ENCODE results near the gene BDKRB2. TPM values are rescaled to one million over a fixed set of nuclear protein-coding genes. Genes with fewer than 3 reads are reported as not detected.

BDKRB2 gene
- polyA plus RNA-seq, 1 donor = 2.5 TPM

DNA sequence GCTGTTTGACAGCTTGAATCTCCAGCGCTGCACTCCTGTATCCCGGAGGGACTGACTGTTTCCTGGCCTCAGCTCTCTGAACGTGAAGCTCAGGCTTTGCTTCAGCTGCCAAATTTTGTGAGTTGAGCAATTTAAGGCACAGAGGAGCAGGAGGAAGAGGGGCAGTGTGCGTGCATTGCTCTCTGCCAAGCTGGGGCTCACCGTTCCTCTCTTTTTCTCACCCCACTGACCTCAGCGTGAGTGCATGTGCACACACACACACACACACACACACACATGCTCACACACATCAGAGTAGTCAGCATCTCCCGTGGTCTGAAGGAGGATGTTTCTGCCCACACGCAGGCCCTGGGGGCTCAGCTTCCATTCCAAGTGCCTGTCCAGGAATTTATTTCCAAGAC lies 27.8 kb upstream of the BDKRB2 start:
- DNase-seq = peak; percentile 71

GRCh38 chr14:96177766-96178375 lies 26.8 kb upstream of the BDKRB2 start:
- peak; percentile 34 for DNase-seq

GRCh38 chr14:96178461-96179321 lies 25.9 kb upstream of the BDKRB2 start:
- DNase-seq = no peak

DNA sequence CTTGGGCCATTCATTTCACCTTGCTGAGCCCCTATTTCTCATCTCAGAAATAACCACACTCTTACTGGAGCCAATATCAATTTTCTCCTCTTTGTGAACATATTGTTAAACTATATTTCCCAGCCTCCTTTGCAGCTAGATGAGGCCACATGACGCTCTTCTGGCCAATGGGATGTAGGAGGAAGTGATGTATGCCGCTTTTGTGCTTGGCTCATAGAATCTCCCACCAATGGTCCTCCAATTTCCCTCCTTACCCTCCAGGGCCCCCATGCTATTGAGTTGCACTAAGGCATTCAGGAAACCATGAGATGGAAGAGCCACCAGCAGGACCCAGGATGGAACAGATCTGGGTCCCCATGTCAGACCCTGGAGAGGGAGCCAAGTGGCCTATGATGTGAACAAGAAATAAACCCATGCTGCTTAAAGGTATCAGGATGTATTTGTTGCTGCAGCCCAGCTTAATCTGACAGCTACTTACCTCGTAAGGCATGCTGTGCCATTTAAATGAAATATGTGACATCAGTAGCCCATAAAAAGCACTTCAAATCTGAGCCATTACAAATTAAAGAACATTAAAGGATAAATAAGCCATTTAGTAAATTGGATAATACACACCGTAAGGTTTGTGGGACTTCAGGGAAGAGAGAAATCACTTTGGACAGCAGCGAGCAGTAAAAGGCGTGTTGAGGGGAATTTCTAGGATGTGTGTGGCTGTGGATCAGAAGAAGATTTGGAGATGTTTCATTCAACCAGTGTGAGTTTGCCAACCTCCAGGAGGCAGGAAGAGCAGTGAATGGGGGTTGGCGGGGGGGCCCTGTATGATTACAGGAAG lies 24.4 kb upstream of the BDKRB2 start:
- DNase-seq = no peak

DNA sequence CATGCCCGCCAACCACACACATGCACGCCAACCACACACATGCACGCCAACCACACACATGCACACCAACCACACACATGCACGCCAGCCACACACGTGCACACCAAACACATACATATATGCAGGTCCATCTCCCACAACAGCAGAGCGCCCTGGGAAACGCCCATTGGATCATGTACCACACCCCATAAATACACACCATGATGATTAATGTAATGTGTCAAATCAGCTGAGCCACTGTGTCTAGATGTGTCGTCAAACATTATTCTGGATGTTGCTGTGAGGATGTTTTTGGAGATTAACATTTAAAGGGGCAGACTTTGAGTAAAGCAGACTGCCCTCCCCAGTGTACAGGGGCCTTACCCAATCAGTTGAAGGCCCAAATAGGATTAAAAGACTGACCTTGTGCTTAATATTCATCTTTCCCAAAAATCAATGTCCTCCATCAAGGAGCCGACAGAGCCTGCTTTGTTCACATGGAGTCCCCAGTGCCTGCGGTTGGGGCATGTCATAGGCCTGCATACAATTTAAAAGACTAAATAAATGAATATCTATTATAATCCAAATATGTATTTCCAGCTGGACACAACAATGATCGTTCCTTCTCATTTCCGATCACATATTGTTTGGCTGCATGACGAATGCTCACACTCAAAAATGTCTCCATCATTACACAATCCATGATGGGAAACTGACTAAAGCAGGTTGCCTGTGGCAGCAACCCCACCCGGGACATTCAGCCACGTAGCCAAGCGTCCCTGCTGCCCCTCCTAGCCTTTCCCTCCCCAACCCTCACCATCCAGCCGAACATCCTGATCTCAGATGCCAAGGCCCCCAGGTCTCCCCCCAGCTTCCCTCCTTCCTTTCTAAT lies 23.2 kb upstream of the BDKRB2 start:
- DNase-seq = no peak

DNA sequence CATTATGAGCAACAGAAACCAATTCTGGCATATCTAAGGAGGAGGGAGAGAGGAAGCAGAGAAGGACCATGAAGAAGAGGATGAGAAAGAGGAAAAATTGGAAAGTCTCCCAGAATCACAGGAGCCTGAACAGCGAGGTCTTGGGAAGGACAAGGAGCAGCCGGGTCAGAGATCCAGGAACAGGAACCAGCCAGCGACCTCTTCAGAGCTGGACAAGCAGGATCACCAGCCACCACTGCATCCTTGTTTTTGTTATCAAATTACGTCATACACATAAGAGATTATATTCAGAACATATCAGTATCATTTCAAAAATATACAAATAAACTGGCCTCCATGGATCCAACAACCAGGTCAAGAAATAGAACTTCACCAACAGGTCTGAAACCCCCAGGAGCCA lies 22.1 kb upstream of the BDKRB2 start:
- no peak for DNase-seq

DNA sequence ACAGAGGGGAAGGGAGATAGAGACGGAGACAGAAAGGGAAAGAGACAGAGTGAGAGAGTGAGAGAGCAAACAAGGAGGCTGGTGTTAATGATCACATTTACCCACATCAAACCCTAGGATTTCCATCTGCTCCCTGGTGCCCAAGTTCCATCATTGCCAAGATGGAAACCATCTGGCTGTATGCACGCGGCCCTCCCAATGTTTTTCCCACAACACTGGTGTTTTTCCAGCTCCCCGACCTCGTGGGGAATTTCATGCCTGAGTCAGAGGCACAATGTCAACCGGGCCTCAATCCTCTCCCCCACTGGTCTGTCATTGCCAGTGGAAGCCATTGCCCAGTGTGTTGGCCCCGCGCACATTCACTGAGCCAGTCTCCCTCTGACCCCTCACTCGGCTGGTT lies 19.9 kb upstream of the BDKRB2 start:
- DNase-seq = no peak

- no peak for DNase-seq
These were observed 17.2 kb upstream of the BDKRB2 start for GRCh38 chr14:96187216-96188031.

DNA sequence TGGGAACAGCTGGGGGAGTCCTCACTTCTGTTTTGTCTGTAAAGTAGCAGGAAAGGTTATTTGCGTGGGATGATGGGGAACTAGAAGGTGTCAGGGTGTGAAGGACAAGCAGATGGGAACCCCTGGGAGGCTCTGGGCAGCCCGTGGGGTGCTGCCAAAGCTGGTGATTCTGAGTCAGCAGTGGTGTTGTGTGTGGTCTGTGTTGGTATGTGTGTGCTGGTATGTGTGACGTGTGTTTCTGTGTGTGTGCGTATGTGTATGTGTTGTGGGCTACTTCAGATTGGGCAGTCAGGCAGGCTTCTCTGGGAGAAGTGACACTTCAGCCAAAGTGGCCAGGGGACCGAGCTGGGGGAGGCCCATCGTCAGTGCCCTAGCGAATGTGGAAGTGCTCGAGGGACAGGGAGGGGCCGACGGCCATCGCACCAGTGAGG lies 15.3 kb upstream of the BDKRB2 start:
- DNase-seq = no peak

DNA sequence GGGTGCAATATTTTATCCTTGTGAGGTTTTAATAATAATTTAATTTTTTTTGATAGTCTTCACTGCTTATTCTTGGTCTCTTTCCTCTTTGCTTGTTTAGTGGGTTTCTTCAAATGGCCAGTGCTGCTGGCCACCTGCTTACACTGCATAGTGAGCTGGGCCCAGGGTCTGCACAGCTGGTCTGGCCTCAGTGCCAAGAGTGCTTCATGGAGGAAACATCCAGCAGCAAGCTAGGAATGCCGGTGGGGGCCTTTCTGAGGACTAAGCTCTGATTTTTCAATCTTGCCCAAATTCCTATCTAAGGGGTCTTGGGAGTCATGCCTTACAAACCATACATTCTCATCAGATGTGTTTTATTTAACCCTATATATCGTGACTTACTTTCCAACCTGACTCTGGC lies 13.3 kb upstream of the BDKRB2 start:
- peak; percentile 49 for DNase-seq

DNA sequence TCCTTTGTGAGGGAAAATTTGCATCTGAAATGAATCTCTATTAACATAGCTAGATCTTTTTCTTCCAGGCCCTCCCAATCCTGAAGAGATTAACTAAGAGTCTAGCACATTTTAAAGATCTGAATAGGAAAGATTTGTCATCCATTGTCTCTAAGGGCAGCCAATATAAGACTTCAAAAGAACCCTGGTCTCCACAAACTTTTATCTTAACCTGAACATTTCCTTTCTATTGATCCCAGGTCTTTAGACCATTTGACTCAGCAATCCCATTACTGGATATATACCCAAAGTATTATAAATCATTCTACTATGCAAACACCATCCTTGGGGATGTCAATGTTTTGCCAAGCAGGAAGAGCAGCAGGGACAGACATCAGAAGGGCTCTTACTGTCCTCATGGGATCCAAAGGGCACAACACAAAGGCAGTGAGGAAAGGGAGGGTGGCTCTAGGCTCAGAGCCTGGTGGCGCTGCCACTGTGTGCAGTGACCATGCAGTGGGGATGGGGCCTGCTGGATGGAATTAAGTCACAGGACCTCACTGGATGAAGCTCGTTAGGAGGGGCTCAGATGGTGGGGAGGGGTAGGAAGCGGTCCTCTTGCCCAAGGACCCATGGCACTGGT lies 12.7 kb upstream of the BDKRB2 start:
- DNase-seq = no peak

- DNase-seq = no peak
These were observed 11.4 kb upstream of the BDKRB2 start for GRCh38 chr14:96192975-96193805.

DNA sequence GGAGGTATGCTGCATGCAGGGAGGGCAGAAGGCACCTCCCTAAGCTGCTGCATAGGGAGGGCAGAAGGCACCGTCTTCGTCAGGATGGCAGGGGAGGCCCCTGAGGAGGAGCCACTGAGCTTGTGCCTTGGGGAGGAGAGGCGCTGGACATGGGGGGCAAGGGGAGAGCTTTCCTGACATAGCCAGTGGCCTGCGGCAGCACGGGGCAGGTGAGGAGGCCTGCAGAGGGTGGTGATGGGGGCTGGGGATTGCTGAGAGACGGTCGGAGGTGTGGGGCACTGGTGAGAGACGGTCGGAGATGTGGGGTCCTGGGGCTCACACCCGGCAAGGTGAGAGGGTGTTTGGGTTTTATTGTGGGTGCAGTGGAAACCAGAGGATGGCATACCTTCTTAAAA lies 10.4 kb upstream of the BDKRB2 start:
- DNase-seq = no peak

DNA sequence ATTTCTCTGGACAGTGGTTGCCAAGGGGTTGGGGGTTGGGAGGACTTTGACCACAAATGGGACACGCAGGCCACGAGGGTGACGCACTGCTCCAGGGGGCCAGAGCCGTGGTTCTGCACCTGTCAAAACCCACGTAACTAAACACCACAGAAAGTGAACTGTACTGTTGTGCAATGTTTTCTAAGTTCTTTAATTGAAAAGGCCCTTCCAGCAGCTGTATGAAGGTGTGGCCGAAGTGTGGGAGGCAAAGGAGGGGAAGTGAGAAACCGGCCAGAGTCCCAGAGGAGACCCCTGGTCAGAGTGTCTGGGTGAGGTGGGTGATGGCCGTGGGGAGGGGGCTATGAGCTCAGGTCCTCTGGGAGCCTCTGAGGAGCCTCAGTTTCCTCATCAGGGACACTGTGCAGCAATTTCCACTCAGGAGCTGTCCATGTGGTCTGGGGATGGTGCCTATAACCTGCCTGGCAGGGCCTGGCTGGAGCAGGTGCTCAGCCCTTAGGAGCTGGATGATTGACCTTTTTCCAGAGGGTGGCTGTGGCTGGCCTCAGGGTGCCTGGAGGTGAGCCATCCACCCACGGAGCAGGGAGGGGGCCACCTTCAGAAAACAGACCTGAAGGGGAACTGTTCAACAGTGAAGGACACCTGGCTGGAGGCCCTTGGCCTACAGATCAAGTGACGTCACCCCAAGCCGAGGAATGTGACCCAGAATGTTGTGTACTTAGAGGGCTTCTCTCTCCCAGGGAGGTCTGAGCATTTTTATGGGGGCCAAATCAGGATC lies 9.8 kb upstream of the BDKRB2 start:
- no peak for DNase-seq

GRCh38 chr14:96195441-96196081 lies 9.1 kb upstream of the BDKRB2 start:
- DNase-seq = no peak

- no peak for DNase-seq
These were observed 7.3 kb upstream of the BDKRB2 start for GRCh38 chr14:96197163-96197852.

GRCh38 chr14:96197969-96198368 lies 6.7 kb upstream of the BDKRB2 start:
- DNase-seq = no peak
